HepG2 (cell line): ENCODE measurements around the gene PLA2G4F.

Experiments
- CTCF ChIP-seq: sonication (generic); formaldehyde crosslinking; IDR thresholded peaks from 2 replicates; pipeline ENCODE4 v1.5.0; 2020; ENCODE audit warnings: mild to moderate bottlenecking, missing genetic modification reagents, moderate library complexity
- TCF7L2 ChIP-seq: IDR thresholded peaks from 2 replicates; pipeline ENCODE4 v1.6.1; 2011; ENCODE audit warnings: mild to moderate bottlenecking, low read depth, low read length, moderate library complexity
- ZFP91 ChIP-seq: sonication (generic); formaldehyde crosslinking; IDR thresholded peaks from 2 replicates; pipeline ENCODE4 v1.9.0; 2022; ENCODE audit warnings: missing genetic modification reagents, mild to moderate bottlenecking, borderline replicate concordance
- ZSCAN12 ChIP-seq: sonication (generic); formaldehyde crosslinking; IDR thresholded peaks from 2 replicates; pipeline ENCODE4 v1.9.0; 2021; ENCODE audit warnings: mild to moderate bottlenecking, missing genetic modification reagents
- TF ChIP-seq, protein P1 (sequence below): IDR thresholded peaks from 2 replicates; pipeline ENCODE4 v1.6.1; 2012; ENCODE audit warnings: inconsistent platforms

DNA sequence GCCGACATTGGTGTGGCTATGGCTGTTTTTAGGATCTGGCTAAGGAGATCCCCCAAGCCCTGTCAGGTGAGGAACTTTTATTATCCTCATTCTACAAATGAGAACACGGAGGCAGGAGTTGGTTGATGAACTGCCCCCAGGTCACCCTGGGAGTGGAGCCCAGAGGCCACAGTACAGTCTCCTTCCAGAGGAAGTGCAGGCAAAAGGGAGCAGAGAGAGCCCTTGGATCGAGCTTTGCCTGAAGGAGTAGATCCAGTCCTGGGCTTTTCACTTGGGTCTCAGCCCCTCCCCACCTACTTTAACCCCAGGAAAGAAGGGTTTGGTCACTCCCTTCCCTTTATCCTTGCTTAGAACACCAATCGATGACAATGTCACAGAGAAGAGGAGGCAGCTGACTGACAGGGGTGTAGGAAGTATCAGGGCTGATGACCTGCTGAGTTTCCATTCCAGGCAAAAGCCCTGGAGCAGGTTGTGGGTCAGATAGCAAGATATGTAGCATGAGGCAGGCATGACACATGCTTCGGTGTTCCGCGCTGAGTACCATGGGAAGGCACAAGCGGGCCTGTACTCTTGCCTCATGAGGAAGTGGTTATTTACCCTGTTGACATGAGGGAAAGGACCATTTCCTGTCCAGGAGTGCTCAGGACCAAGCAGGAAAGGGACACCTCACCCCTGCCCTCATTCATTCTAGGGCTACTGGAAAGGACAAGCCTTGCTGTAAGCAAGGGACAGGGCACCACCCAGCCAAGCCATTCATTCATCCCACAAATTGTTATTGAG, 56.2 kb downstream of the PLA2G4F start:
- TF ChIP-seq ZFP91 (no peak), TCF7L2 (no peak), CTCF (CRISPR knock-in tag) (no peak), ZSCAN12 (CRISPR knock-in tag) (no peak)
- TF ChIP-seq, protein P1, sequence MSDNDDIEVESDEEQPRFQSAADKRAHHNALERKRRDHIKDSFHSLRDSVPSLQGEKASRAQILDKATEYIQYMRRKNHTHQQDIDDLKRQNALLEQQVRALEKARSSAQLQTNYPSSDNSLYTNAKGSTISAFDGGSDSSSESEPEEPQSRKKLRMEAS: peak; percentile 53; the same call in 1 of the 2 replicates
